ENCODE data around the gene ZFYVE9.
"Not testable (repeated sequence)": the region's sequence is repeated elsewhere in the genome, so short reads cannot be mapped to it uniquely, and the experiment has no call there.

The ZFYVE9 gene

GRCh38 chr1:52150445-52150844, 8.6 kb downstream of the ZFYVE9 start:
- DNase-seq, result not testable (repeated sequence)

- no peak for DNase-seq
These were observed 9.1 kb downstream of the ZFYVE9 start for GRCh38 chr1:52150946-52151345.

GRCh38 chr1:52152572-52152971, 10.7 kb downstream of the ZFYVE9 start:
- DNase-seq, result no peak

- DNase-seq, result no peak
These were observed 11.1 kb downstream of the ZFYVE9 start for GRCh38 chr1:52153010-52153409.

- no peak for DNase-seq
These were observed 12.0 kb downstream of the ZFYVE9 start for GRCh38 chr1:52153898-52154297.

- no peak for DNase-seq
These were observed 14.6 kb downstream of the ZFYVE9 start for GRCh38 chr1:52156460-52156859.

GRCh38 chr1:52157582-52157981, 15.7 kb downstream of the ZFYVE9 start:
- DNase-seq, result no peak

GRCh38 chr1:52158218-52158617, 16.3 kb downstream of the ZFYVE9 start:
- no peak for DNase-seq

- DNase-seq, result no peak
These were observed 17.3 kb downstream of the ZFYVE9 start for GRCh38 chr1:52159033-52159789.

GRCh38 chr1:52162947-52163346, 21.1 kb downstream of the ZFYVE9 start:
- no peak for DNase-seq

GRCh38 chr1:52164604-52165003, 22.7 kb downstream of the ZFYVE9 start:
- no peak for DNase-seq

- DNase-seq, result no peak
These were observed 25.3 kb downstream of the ZFYVE9 start for GRCh38 chr1:52166996-52167753.

GRCh38 chr1:52168373-52169080, 26.6 kb downstream of the ZFYVE9 start:
- DNase-seq, result no peak

GRCh38 chr1:52171149-52171548, 29.3 kb downstream of the ZFYVE9 start:
- DNase-seq, result not testable (repeated sequence)

- DNase-seq, result no peak
These were observed 37.2 kb downstream of the ZFYVE9 start for GRCh38 chr1:52179073-52179472.

GRCh38 chr1:52180176-52180575, 38.3 kb downstream of the ZFYVE9 start:
- no peak for DNase-seq

GRCh38 chr1:52181759-52182158, 39.9 kb downstream of the ZFYVE9 start:
- not testable (repeated sequence) for DNase-seq

GRCh38 chr1:52182328-52182727, 40.4 kb downstream of the ZFYVE9 start:
- not testable (repeated sequence) for DNase-seq

- DNase-seq, result no peak
These were observed 41.0 kb downstream of the ZFYVE9 start for GRCh38 chr1:52182874-52183400.

GRCh38 chr1:52186449-52186848, 44.6 kb downstream of the ZFYVE9 start:
- no peak for DNase-seq

- no peak for DNase-seq
These were observed 48.1 kb downstream of the ZFYVE9 start for GRCh38 chr1:52189898-52190480.

- no peak for DNase-seq
These were observed 48.8 kb downstream of the ZFYVE9 start for GRCh38 chr1:52190500-52191252.
